GM12892 (cell line): Measurements from ENCODE around the gene PLEKHA8.

ENCODE experiments used
- DNase-seq: peaks from one replicate; pipeline ENCODE4 v3.0.0; 2011; ENCODE audit not compliant: insufficient read length
- FAIRE-seq: peaks from 2 replicates; lab custom pipeline; 2011; peaks lifted over from hg19 to GRCh38; lab: Jason Lieb, UNC
- POLR2A ChIP-seq: IDR thresholded peaks from 2 replicates; pipeline ENCODE4 v1.6.1; 2011; ENCODE audit warnings: low read depth, low read length, control low read depth
- POLR2AphosphoS5 ChIP-seq: IDR thresholded peaks from 2 replicates; pipeline ENCODE4 v1.6.1; 2011; ENCODE audit warnings: low read depth, low read length, control low read depth
- TAF1 ChIP-seq: IDR thresholded peaks from 2 replicates; pipeline ENCODE4 v1.6.1; 2011; ENCODE audit warnings: low read depth, mild to moderate bottlenecking, control low read depth, low read length, borderline replicate concordance

Gene PLEKHA8

GRCh38 chr7:30140456-30140855 is 112.2 kb downstream of the PLEKHA8 start:
- FAIRE-seq (no peak), DNase-seq (no peak)
- TF ChIP-seq POLR2AphosphoS5 (no peak), TAF1 (no peak), POLR2A (no peak)

- no peak for DNase-seq
- TF ChIP-seq POLR2AphosphoS5, result no peak
- no peak for TF ChIP-seq TAF1
- TF ChIP-seq POLR2A, result no peak
- no peak for FAIRE-seq
These were observed 114.5 kb downstream of the PLEKHA8 start for GRCh38 chr7:30142710-30143109.

GRCh38 chr7:30143748-30144251 is 115.6 kb downstream of the PLEKHA8 start:
- TF ChIP-seq TAF1 (no peak), POLR2A (no peak), POLR2AphosphoS5 (no peak)
- FAIRE-seq, result no peak
- no peak for DNase-seq

DNA sequence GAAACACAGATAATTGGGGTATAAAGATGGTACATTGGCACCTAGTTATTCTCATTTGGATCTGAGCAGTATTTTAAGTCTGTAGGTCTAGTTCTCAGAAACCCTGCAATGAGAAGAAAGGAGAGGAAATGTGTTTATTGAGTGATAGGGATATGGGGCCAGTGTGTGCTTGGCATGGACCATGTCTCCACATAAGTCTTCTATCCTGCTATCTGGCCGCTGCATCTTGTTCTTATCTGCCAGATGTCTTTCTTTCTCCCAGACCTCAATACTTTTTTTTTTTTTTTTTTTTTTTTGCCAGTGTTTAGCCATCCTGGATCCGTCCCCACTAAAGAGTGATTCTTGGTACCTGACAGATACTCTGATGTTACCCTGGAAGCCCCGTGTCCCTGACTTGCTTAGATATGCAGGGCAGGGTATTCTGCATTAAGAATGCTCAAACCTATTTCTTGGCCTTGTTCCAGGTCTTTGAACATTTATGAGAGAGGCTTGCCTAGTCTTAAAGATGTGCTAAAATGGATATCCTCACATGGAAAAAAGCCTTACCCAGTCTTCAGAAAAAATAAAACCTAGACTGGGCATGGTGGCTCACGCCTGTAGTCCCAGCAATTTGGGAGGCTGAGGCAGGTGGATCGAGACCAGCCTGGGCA is 116.6 kb downstream of the PLEKHA8 start:
- TF ChIP-seq POLR2A, result no peak
- no peak for TF ChIP-seq POLR2AphosphoS5
- TF ChIP-seq TAF1, result no peak
- DNase-seq (no peak), FAIRE-seq (no peak)

DNA sequence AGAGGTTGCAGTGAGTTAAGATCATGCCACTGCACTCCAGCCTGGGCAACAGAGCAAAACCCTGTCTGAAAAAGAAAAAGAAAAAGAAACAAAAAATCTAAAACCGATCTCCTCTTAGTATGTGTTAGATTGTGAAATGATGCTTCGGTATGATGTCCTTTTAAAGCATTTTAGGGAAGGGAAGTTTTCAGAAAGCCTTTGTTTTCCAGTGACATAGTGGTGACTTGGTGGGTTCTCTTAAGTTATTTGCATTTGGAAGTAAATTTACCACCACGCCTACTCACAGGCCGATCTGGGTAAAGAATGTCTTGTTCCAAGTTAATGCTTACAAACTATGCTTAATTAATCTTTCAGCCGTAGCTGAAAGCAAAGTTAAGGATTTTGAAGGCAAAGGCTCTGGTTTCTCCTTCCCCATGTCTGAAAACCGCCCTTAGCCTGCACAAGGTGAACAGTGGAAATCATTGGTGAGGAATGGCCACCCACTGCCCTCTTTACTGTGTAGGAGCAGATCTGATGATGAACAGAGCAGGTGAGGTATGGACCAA is 117.3 kb downstream of the PLEKHA8 start:
- TF ChIP-seq POLR2A, result no peak
- no peak for TF ChIP-seq TAF1
- no peak for TF ChIP-seq POLR2AphosphoS5

DNA sequence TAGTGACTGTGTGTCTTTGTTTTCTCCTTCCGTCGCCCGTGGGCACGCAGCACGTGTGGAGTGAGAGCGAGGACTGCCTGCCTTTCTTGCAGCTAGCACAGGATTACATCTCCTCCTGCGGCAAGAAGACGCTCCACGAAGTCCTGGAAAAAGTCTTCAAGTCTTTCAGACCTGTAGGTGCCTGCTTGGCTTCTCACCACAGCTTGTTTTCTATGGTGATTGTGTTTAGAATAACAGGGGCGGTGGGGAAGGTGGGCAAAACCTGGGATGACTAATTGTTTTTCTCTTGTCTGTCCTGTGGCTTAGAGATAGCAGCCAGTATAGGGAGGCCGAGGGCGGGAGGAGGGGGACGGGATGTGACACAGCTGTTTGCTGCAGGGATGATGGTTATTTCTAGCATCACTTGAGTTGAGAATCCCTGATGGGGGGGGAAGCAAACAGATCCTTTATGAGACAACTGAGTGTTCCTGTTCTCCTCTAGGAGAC is 118.0 kb downstream of the PLEKHA8 start:
- TF ChIP-seq POLR2AphosphoS5 (no peak), TAF1 (no peak), POLR2A (no peak)
- DNase-seq (no peak), FAIRE-seq (no peak)

More for the DNA sequence above, 117.3 kb downstream of the PLEKHA8 start:
- no peak for FAIRE-seq
- no peak for DNase-seq

GRCh38 chr7:30147223-30147622 is 119.0 kb downstream of the PLEKHA8 start:
- no peak for FAIRE-seq
- no peak for DNase-seq
- TF ChIP-seq TAF1, result no peak
- TF ChIP-seq POLR2A, result no peak
- no peak for TF ChIP-seq POLR2AphosphoS5

GRCh38 chr7:30147785-30148184 is 119.6 kb downstream of the PLEKHA8 start:
- DNase-seq (no peak), FAIRE-seq (no peak)
- TF ChIP-seq POLR2AphosphoS5, result no peak
- no peak for TF ChIP-seq TAF1
- no peak for TF ChIP-seq POLR2A

DNA sequence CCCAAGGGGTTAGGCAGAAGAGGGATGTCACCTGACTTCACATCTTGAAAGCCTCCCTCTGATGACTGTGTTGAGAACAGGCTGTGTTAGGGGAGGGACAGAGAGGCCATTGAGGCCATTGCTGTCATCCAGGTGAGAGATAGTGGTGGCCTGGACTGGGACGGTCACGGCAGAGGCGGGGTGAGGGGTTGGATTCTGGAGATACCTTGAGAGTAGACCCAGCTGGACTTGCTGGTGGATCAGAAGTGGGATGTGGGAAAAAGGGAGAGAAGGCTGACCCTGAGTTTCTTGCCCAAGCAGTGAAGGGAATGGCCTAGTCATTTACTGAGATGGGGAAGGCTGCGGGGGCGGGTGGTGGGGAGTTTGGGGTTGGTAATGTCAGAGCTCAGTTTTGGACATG is 120.2 kb downstream of the PLEKHA8 start:
- DNase-seq, result no peak
- TF ChIP-seq POLR2AphosphoS5, result no peak
- TF ChIP-seq POLR2A, result no peak
- TF ChIP-seq TAF1, result no peak
- FAIRE-seq, result no peak

- TF ChIP-seq POLR2AphosphoS5, result no peak
- no peak for TF ChIP-seq POLR2A
- no peak for TF ChIP-seq TAF1
- FAIRE-seq, result no peak
- no peak for DNase-seq
These were observed 120.8 kb downstream of the PLEKHA8 start for GRCh38 chr7:30148951-30149459.

DNA sequence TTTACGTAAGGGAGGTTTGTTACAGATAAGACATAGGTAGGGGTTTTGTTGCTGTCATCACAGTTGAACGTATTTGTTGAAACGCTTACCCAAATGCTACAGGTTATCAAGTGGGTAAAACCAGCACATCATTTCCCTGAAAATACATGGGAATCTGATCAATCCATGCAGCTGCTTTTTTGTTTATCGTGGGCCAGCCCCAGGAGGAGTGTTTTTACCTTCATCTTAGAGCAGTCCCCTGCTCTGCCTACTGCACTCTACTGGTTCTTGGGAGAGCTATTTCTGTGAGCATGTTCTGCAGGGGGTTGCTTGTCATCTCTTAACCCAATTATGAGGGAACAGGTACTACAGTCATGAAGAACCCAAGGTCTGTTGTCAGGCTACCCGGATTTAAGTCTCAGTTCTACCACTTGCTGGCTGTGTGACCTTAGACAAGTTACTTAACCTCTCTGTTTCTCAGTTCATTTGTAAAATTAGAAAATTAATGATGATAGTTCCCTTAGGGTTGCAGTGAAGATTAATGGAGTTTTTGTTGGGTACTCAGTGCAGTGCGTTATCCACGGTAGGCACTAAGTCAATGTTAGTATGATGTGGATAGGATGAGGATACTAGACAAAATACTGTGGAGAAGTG is 121.5 kb downstream of the PLEKHA8 start:
- no peak for FAIRE-seq
- DNase-seq, result no peak
- no peak for TF ChIP-seq POLR2A
- no peak for TF ChIP-seq POLR2AphosphoS5
- no peak for TF ChIP-seq TAF1
